ENCODE results near the gene CCNY.

CCNY gene

DNA sequence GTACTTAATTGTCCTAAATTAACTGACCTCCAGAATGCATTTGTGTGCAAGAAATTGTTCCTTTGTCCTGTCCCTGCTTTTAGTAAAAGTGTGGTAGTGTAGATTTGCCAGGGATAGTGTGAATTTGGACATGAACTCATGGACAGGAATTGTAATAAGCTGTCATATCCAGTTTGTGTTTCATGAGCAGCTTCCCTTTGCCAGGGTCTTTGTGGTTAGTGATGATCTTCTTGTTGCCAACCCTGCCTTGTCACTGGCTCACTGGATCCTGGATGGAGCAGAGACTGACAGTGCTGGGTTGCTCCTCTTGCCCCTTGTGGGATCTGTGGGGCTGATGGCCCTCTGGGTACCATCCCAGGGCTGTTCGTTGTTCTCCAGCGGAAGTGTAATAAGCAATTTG is 110.1 kb downstream of the CCNY start:
- no peak overlapping the region for H3K4me3 ChIP-seq (ENCODE audit: low read depth, low read length)
- no peak for DNase-seq (ENCODE audit: low read depth)
- TF ChIP-seq CTCF (IDR thresholded peaks at IDR 0.05; ENCODE audit: control insufficient read depth, extremely low read depth, insufficient read depth), result no peak

GRCh38 chr10:35447693-35448407 is 111.5 kb downstream of the CCNY start:
- DNase-seq (ENCODE audit: low read depth), result no peak
- TF ChIP-seq CTCF (IDR thresholded peaks at IDR 0.05; ENCODE audit: control insufficient read depth, extremely low read depth, insufficient read depth), result no peak
- H3K4me3 ChIP-seq (ENCODE audit: low read depth, low read length), result no peak overlapping the region

DNA sequence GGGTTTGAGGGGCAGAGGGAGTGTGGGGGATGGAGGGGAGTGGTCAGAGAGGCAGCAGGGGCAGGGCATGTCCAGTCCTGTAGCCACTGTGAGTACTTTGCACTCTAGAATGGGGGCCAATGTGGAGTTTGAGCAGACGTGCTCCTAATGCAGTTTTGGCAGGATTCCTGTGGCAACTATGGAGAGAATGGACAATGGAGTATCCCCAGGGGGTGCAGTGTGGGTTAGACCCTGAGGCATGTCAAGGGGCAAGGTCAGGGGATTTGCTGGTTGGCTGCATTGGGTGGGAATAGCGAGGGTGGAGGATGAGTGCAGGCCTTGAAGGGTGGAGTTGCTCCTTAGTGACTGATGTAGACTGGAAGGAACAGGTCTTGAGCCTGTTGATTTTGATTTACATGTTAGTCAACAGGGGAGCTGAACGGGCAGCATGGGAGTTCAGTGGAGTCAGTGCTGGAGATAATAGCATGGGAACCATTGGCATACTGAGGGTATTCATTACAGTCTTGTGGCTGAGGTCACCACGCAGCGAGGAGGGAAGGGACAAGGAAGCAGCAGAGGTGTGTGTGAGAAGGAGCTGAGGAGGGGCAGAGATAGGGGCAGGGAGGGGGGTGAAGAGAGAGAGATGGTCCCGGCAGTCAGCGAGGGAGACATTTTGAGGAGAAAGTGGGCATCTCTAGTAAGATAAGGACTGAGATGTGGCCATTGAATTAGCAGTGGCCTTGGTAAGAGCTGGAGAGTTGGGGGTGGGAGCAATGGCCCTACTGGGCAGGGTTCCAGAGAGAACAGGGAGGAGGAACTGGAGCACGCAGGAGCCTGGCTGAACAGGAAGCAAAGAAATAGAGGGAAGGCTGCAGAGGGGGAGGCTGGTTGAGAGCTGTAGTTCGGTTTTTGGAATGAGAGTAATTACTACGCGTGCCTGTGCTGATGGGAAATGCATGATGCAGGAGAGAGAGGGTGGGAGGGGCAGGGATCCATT is 112.7 kb downstream of the CCNY start:
- no peak for DNase-seq (ENCODE audit: low read depth)

DNA sequence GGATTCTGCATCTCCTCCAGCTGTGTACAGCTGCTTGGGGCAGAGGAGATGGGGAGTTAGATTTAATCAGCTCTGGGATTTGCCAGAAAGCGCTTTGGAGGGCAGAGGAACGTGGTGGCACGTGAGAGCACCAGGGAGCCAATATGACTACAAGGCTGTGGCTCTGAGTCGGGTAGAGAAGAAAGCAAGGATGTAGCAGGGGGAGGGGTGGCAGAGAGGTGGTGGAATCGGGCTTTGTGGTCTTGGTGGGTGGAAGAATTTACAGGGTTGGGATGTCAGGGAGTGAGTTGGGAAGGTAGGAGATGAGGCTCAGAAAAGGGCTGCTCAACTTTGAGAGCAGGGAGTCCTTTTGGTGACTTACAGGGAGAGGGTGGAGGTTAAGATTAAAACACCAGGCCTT is 113.6 kb downstream of the CCNY start:
- H3K4me3 ChIP-seq (ENCODE audit: low read depth, low read length), result no peak overlapping the region
- DNase-seq (ENCODE audit: low read depth), result no peak
- no peak for TF ChIP-seq CTCF (IDR thresholded peaks at IDR 0.05; ENCODE audit: control insufficient read depth, extremely low read depth, insufficient read depth)

More for the DNA sequence above, 112.7 kb downstream of the CCNY start:
- no peak overlapping the region for H3K4me3 ChIP-seq (ENCODE audit: low read depth, low read length)
- TF ChIP-seq CTCF (IDR thresholded peaks at IDR 0.05; ENCODE audit: control insufficient read depth, extremely low read depth, insufficient read depth), result no peak

- TF ChIP-seq CTCF (IDR thresholded peaks at IDR 0.05; ENCODE audit: control insufficient read depth, extremely low read depth, insufficient read depth), result no peak
- no peak for DNase-seq (ENCODE audit: low read depth)
- H3K4me3 ChIP-seq (ENCODE audit: low read depth, low read length), result no peak overlapping the region
These were observed 115.1 kb downstream of the CCNY start for GRCh38 chr10:35451151-35452016.

DNA sequence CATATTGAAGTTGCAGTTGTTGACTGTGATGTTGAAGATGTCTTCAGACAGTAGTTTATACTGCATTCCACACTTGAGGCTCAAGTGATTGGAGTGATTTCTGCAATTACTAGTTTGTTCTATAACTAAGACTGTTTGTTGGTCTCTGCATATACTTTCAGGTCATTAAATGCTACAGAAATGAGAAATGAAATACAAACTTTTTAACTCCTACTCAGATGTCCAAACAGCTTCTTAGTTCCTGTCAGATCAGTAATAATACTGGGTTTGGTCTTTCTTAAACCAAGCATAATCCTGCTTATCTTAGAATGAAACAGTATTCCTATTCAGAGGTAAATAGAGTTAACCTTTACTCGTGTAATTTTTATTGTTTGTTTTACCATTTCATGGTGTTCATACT is 115.9 kb downstream of the CCNY start:
- no peak for DNase-seq (ENCODE audit: low read depth)
- TF ChIP-seq CTCF (IDR thresholded peaks at IDR 0.05; ENCODE audit: control insufficient read depth, extremely low read depth, insufficient read depth), result no peak
- no peak overlapping the region for H3K4me3 ChIP-seq (ENCODE audit: low read depth, low read length)

All from LNCaP clone FGC (cell line).